NT2/D1 (cell line): Measurements from ENCODE around the gene ARHGAP23.

Source experiments
- DNase-seq: peaks from one replicate; pipeline ENCODE4 v3.0.0-alpha.2; 2011; ENCODE audit warnings: low read depth, low spot score
- H3K27me3 ChIP-seq: 2 replicates; pipeline ENCODE4 v1.6.0; 2011; ENCODE audit warnings: mild to moderate bottlenecking; ENCODE audit not compliant: insufficient read length, insufficient read depth
- H3K36me3 ChIP-seq: 2 replicates; pipeline ENCODE4 v1.6.1; 2011; ENCODE audit warnings: mild to moderate bottlenecking, low read length, mixed read lengths; ENCODE audit not compliant: insufficient read depth, insufficient read length
- H3K4me1 ChIP-seq: 2 replicates; pipeline ENCODE4 v1.5.1; 2011; ENCODE audit not compliant: insufficient read depth, insufficient read length
- H3K4me3 ChIP-seq: 2 replicates; pipeline ENCODE4 v1.5.1; 2011; ENCODE audit warnings: low read depth; ENCODE audit not compliant: insufficient read length
- H3K9ac ChIP-seq: 2 replicates; pipeline ENCODE4 v1.6.0; 2011; ENCODE audit warnings: low read depth; ENCODE audit not compliant: insufficient read length
- H3K9me3 ChIP-seq: 2 replicates; pipeline ENCODE4 v1.5.1; 2011; ENCODE audit warnings: mild to moderate bottlenecking, low read length; ENCODE audit not compliant: insufficient read depth
- SUZ12 ChIP-seq: IDR thresholded peaks from 2 replicates; pipeline ENCODE4 v1.6.1; 2011; ENCODE audit not compliant: insufficient read length, insufficient read depth; ENCODE audit errors: extremely low read depth
- YY1 ChIP-seq: IDR thresholded peaks from 2 replicates; pipeline ENCODE4 v1.6.1; 2011; ENCODE audit not compliant: insufficient read length, insufficient read depth
- ZNF274 ChIP-seq: IDR thresholded peaks from 2 replicates; pipeline ENCODE4 v1.6.1; 2011; ENCODE audit warnings: mild to moderate bottlenecking, low read depth, low read length

The ARHGAP23 gene

GRCh38 chr17:38444151-38444550 lies 15.9 kb downstream of the ARHGAP23 start:
- no peak overlapping the region for H3K4me3 ChIP-seq
- peaks cover 19% of the 10 kb centered on the region for H3K4me1 ChIP-seq
- H3K27me3 ChIP-seq, result no peaks in the 10 kb centered on the region
- H3K9ac ChIP-seq, result no peak overlapping the region
- peaks cover 25% of the 10 kb centered on the region for H3K36me3 ChIP-seq
- no peak for TF ChIP-seq ZNF274
- H3K9me3 ChIP-seq, result no peaks in the 10 kb centered on the region
- peak; percentile 43 for DNase-seq

GRCh38 chr17:38447502-38448085 lies 19.3 kb downstream of the ARHGAP23 start:
- no peak overlapping the region for H3K9ac ChIP-seq
- TF ChIP-seq YY1, result no peak
- TF ChIP-seq SUZ12, result no peak
- no peak for TF ChIP-seq ZNF274
- no peak for DNase-seq
- H3K27me3 ChIP-seq, result no peaks in the 10 kb centered on the region
- H3K4me1 ChIP-seq, result peaks cover 23% of the 10 kb centered on the region
- peaks cover 23% of the 10 kb centered on the region for H3K36me3 ChIP-seq
- H3K9me3 ChIP-seq, result no peaks in the 10 kb centered on the region
- no peak overlapping the region for H3K4me3 ChIP-seq

GRCh38 chr17:38448208-38448771 lies 20.0 kb downstream of the ARHGAP23 start:
- Histone ChIP-seq H3K36me3 (peaks cover 23% of the 10 kb centered on the region), H3K4me1 (peaks cover 29% of the 10 kb centered on the region), H3K9me3 (no peaks in the 10 kb centered on the region), H3K9ac (peak overlapping the region; percentile 39), H3K4me3 (no peak overlapping the region), H3K27me3 (peaks cover 5% of the 10 kb centered on the region)
- DNase-seq, result no peak
- no peak for TF ChIP-seq SUZ12
- TF ChIP-seq YY1, result no peak
- TF ChIP-seq ZNF274, result no peak

GRCh38 chr17:38449364-38449763 lies 21.1 kb downstream of the ARHGAP23 start:
- no peak for TF ChIP-seq ZNF274
- no peak for TF ChIP-seq YY1
- TF ChIP-seq SUZ12, result no peak
- no peak for DNase-seq
- Histone ChIP-seq H3K36me3 (peaks cover 21% of the 10 kb centered on the region), H3K4me1 (peaks cover 27% of the 10 kb centered on the region), H3K27me3 (peaks cover 11% of the 10 kb centered on the region), H3K4me3 (no peak overlapping the region), H3K9ac (peak overlapping the region; percentile 51), H3K9me3 (no peaks in the 10 kb centered on the region)

GRCh38 chr17:38450557-38451029 lies 22.3 kb downstream of the ARHGAP23 start:
- Histone ChIP-seq H3K9me3 (no peaks in the 10 kb centered on the region), H3K36me3 (peaks cover 17% of the 10 kb centered on the region), H3K4me1 (peaks cover 33% of the 10 kb centered on the region), H3K27me3 (peaks cover 13% of the 10 kb centered on the region), H3K4me3 (peak overlapping the region; percentile 57), H3K9ac (no peak overlapping the region)
- DNase-seq, result no peak
- no peak for TF ChIP-seq YY1
- no peak for TF ChIP-seq ZNF274
- TF ChIP-seq SUZ12, result no peak

- H3K27me3 ChIP-seq, result peaks cover 13% of the 10 kb centered on the region
- peaks cover 39% of the 10 kb centered on the region for H3K4me1 ChIP-seq
- TF ChIP-seq ZNF274, result no peak
- no peak for TF ChIP-seq SUZ12
- no peak for TF ChIP-seq YY1
- H3K9ac ChIP-seq, result peak overlapping the region; percentile 83
- peaks cover 13% of the 10 kb centered on the region for H3K36me3 ChIP-seq
- peak overlapping the region; percentile 57 for H3K4me3 ChIP-seq
- H3K9me3 ChIP-seq, result no peaks in the 10 kb centered on the region
- DNase-seq, result peak; percentile 80
Observed at GRCh38 chr17:38451030-38451839, 23.0 kb downstream of the ARHGAP23 start.
